Astrocyte (in vitro differentiated cells and primary cell): ENCODE results near the gene PTCH1. TPM values are rescaled to one million over a fixed set of nuclear protein-coding genes. Genes with fewer than 3 reads are reported as not detected.

Source experiments
- DNase-seq: peaks from one replicate; pipeline ENCODE4 v3.0.0-alpha.2; 2010; ENCODE audit warnings: low read depth
- FAIRE-seq: peaks from 2 replicates; lab custom pipeline; 2011; peaks lifted over from hg19 to GRCh38; lab: Jason Lieb, UNC
- H2AFZ ChIP-seq: 2 replicates; pipeline ENCODE4 v1.6.0; 2012; ENCODE audit warnings: low read depth, low read length, inconsistent platforms
- H3K27ac ChIP-seq: 2 replicates; pipeline ENCODE4 v1.5.1; 2011; ENCODE audit warnings: low read depth, low read length, inconsistent platforms
- H3K27me3 ChIP-seq: 2 replicates; pipeline ENCODE4 v1.6.0; 2011; ENCODE audit warnings: low read length, inconsistent platforms; ENCODE audit not compliant: insufficient read depth
- H3K36me3 ChIP-seq: 2 replicates; pipeline ENCODE4 v1.5.1; 2011; ENCODE audit warnings: low read length, inconsistent platforms; ENCODE audit not compliant: insufficient read depth
- H3K4me1 ChIP-seq: 2 replicates; pipeline ENCODE4 v1.5.1; 2011; ENCODE audit warnings: low read length, inconsistent platforms; ENCODE audit not compliant: insufficient read depth
- H3K4me2 ChIP-seq: 2 replicates; pipeline ENCODE4 v1.6.0; 2012; ENCODE audit warnings: low read length, inconsistent platforms
- H3K4me3 ChIP-seq: 2 replicates; pipeline ENCODE4 v1.5.1; 2011; ENCODE audit warnings: low read depth, mild to moderate bottlenecking, low read length, inconsistent platforms; ENCODE audit not compliant: insufficient read depth
- H3K79me2 ChIP-seq: 2 replicates; pipeline ENCODE4 v1.6.0; 2012; ENCODE audit warnings: mild to moderate bottlenecking, low read length, inconsistent platforms; ENCODE audit not compliant: insufficient read depth
- H3K9ac ChIP-seq: 2 replicates; pipeline ENCODE4 v1.6.0; 2012; ENCODE audit warnings: mild to moderate bottlenecking, low read length, inconsistent platforms
- H3K9me3 ChIP-seq: 2 replicates; pipeline ENCODE4 v1.5.1; 2012; ENCODE audit warnings: low read depth, mild to moderate bottlenecking, low read length, inconsistent platforms; ENCODE audit not compliant: insufficient read depth
- H4K20me1 ChIP-seq: 2 replicates; pipeline ENCODE4 v1.6.0; 2012; ENCODE audit warnings: low read length, inconsistent platforms; ENCODE audit not compliant: insufficient read depth
- H3K27ac Mint-ChIP-seq: one replicate; pipeline ENCODE4 v1.8.0; 2021; ENCODE audit warnings: mild to moderate bottlenecking, mixed read lengths; ENCODE audit not compliant: unreplicated experiment
- H3K27me3 Mint-ChIP-seq: one replicate; pipeline ENCODE4 v1.8.0; 2021; ENCODE audit warnings: low read depth, mixed read lengths; ENCODE audit not compliant: unreplicated experiment
- H3K36me3 Mint-ChIP-seq: one replicate; pipeline ENCODE4 v1.8.0; 2021; ENCODE audit warnings: low read depth, mixed read lengths; ENCODE audit not compliant: unreplicated experiment
- H3K4me1 Mint-ChIP-seq: one replicate; pipeline ENCODE4 v1.8.0; 2021; ENCODE audit warnings: low read depth, mixed read lengths; ENCODE audit not compliant: unreplicated experiment
- H3K4me3 Mint-ChIP-seq: one replicate; pipeline ENCODE4 v1.8.0; 2021; ENCODE audit warnings: mild to moderate bottlenecking, moderate library complexity, mixed read lengths; ENCODE audit not compliant: unreplicated experiment
- H3K9me3 Mint-ChIP-seq: one replicate; pipeline ENCODE4 v1.8.0; 2021; ENCODE audit warnings: mild to moderate bottlenecking, mixed read lengths; ENCODE audit not compliant: unreplicated experiment
- EZH2 ChIP-seq: IDR thresholded peaks from 2 replicates; pipeline ENCODE4 v1.6.1; 2012; ENCODE audit warnings: mild to moderate bottlenecking, low read length, inconsistent platforms; ENCODE audit not compliant: insufficient read depth
- total RNA-seq: library from RNA; stranded (reverse); gene quantifications from 2 replicates; pipeline ENCODE4 v1.2.1, GENCODE V29; 2021
- TF ChIP-seq, protein P1 (sequence below): IDR thresholded peaks from 2 replicates; pipeline ENCODE4 v1.5.1; 2011; ENCODE audit warnings: low read depth, mild to moderate bottlenecking, inconsistent platforms, low read length, moderate library complexity; ENCODE audit not compliant: insufficient read depth

The PTCH1 gene
- total RNA-seq, 1 donor from 2014 or later, result 21.3 TPM

DNA sequence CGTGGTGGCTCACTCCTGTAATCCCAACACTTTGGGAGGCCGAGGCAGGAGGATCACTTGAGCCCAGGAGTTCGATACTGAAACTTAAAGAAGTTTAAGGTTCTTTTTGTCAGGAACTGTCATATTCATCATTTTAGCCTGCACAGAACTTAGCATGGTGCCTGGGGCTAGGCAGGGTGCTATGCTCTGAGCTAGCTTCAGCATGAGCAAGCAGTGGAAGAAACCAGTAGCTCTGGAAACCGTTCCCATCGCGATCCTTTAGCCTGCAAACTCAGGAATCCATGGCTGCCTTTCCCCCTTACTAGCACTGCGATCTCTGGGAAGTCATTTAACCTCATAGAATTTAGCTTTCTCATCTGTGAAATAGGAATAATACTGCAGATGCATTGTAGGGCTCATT lies 80.4 kb downstream of the PTCH1 start:
- Histone ChIP-seq H3K27me3 (no peaks in the 10 kb centered on the region), H3K4me2 (no peak overlapping the region), H3K4me3 (no peak overlapping the region), H4K20me1 (no peaks in the 10 kb centered on the region), H3K9ac (no peak overlapping the region), H3K27ac (no peak overlapping the region), H3K9me3 (no peaks in the 10 kb centered on the region), H3K36me3 (no peaks in the 10 kb centered on the region), H2AFZ (no peak overlapping the region), H3K79me2 (no peaks in the 10 kb centered on the region), H3K4me1 (no peaks in the 10 kb centered on the region)
- Mint-ChIP-seq H3K36me3 (peaks cover 2% of the 10 kb centered on the region), H3K4me3 (no peak overlapping the region), H3K27ac (no peak overlapping the region), H3K27me3 (peaks cover 3% of the 10 kb centered on the region), H3K9me3 (peaks cover 12% of the 10 kb centered on the region), H3K4me1 (peaks cover 2% of the 10 kb centered on the region)
- no peak for FAIRE-seq
- DNase-seq, result no peak
- no peak for TF ChIP-seq EZH2
- TF ChIP-seq, protein P1, sequence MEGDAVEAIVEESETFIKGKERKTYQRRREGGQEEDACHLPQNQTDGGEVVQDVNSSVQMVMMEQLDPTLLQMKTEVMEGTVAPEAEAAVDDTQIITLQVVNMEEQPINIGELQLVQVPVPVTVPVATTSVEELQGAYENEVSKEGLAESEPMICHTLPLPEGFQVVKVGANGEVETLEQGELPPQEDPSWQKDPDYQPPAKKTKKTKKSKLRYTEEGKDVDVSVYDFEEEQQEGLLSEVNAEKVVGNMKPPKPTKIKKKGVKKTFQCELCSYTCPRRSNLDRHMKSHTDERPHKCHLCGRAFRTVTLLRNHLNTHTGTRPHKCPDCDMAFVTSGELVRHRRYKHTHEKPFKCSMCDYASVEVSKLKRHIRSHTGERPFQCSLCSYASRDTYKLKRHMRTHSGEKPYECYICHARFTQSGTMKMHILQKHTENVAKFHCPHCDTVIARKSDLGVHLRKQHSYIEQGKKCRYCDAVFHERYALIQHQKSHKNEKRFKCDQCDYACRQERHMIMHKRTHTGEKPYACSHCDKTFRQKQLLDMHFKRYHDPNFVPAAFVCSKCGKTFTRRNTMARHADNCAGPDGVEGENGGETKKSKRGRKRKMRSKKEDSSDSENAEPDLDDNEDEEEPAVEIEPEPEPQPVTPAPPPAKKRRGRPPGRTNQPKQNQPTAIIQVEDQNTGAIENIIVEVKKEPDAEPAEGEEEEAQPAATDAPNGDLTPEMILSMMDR, result no peak

DNA sequence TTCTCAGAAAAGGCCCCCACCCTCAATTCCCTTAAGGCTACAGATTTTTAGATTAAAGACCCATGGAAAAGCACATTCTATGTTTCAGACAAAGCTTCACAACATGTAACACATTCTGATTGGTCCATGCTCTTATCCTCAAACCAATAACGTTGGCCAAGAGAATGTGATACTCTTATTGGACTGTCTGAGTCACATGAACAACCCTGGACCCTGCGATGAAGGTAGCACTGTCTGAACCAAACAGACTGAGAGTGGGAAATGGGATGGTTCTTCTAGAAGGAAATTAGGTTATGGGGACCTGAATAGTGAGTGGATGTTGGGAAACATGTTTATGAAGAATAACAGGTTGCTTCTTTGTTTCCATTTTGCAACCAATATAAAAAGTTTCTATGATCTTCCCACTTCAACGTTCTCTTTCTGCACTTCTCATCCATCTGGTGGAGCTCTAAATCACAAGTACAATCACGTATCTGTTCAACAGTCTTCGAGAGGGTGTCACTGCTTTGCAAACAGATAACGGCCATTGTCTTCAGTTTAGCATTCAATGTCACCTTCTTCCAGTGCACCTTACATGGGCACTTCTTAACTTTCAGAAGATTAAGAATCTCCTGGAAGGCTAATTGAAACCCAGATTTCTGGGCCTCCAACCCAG lies 81.6 kb downstream of the PTCH1 start:
- Histone ChIP-seq H3K27ac (no peak overlapping the region), H3K4me1 (no peaks in the 10 kb centered on the region), H4K20me1 (no peaks in the 10 kb centered on the region), H3K79me2 (no peaks in the 10 kb centered on the region), H3K4me3 (no peak overlapping the region), H3K9ac (no peak overlapping the region), H3K27me3 (no peaks in the 10 kb centered on the region), H3K4me2 (no peak overlapping the region), H2AFZ (no peak overlapping the region), H3K9me3 (peaks cover 2% of the 10 kb centered on the region), H3K36me3 (no peaks in the 10 kb centered on the region)
- H3K27ac Mint-ChIP-seq, result no peak overlapping the region
- H3K27me3 Mint-ChIP-seq, result peaks cover 3% of the 10 kb centered on the region
- DNase-seq, result no peak
- peaks cover 20% of the 10 kb centered on the region for H3K9me3 Mint-ChIP-seq
- no peak overlapping the region for H3K4me3 Mint-ChIP-seq
- peaks cover 2% of the 10 kb centered on the region for H3K4me1 Mint-ChIP-seq
- TF ChIP-seq EZH2, result no peak
- TF ChIP-seq, protein P1, result no peak
- H3K36me3 Mint-ChIP-seq, result peaks cover 2% of the 10 kb centered on the region
- no peak for FAIRE-seq
